HEK293 (cell line): ENCODE measurements around the gene C20orf144.

Source experiments
- EGR2 ChIP-seq: fragments of 450-650 bp; formaldehyde crosslinking; IDR thresholded peaks from 2 replicates; pipeline ENCODE4 v1.5.1; 2016; ENCODE audit warnings: low read depth, missing biosample characterization, missing genetic modification characterization
- GLIS1 ChIP-seq: fragments of 450-650 bp; formaldehyde crosslinking; IDR thresholded peaks from 2 replicates; pipeline ENCODE4 v1.5.1; 2016; ENCODE audit warnings: missing biosample characterization, missing genetic modification characterization
- HOXA7 ChIP-seq: sonication (generic); formaldehyde crosslinking; IDR thresholded peaks from 2 replicates; pipeline ENCODE4 v1.8.1; 2022; ENCODE audit warnings: missing genetic modification reagents, borderline replicate concordance
- IKZF3 ChIP-seq: fragments of 450-650 bp; IDR thresholded peaks from 2 replicates; pipeline ENCODE4 v1.5.0; 2018; ENCODE audit warnings: missing biosample characterization, mild to moderate bottlenecking, missing genetic modification characterization, moderate library complexity
- KLF1 ChIP-seq: fragments of 450-650 bp; formaldehyde crosslinking; IDR thresholded peaks from 2 replicates; pipeline ENCODE4 v1.5.1; 2016; ENCODE audit warnings: missing biosample characterization, missing genetic modification characterization
- KLF17 ChIP-seq: fragments of 450-650 bp; formaldehyde crosslinking; IDR thresholded peaks from 2 replicates; pipeline ENCODE4 v1.5.1; 2016; ENCODE audit warnings: missing biosample characterization, missing genetic modification characterization
- KLF8 ChIP-seq: fragments of 450-650 bp; formaldehyde crosslinking; IDR thresholded peaks from 2 replicates; pipeline ENCODE4 v1.5.1; 2016; ENCODE audit warnings: missing biosample characterization, missing genetic modification characterization
- KLF9 ChIP-seq: fragments of 450-650 bp; formaldehyde crosslinking; IDR thresholded peaks from 2 replicates; pipeline ENCODE4 v1.5.1; 2016; ENCODE audit warnings: missing biosample characterization, missing genetic modification characterization, low read depth
- OSR2 ChIP-seq: fragments of 450-650 bp; formaldehyde crosslinking; IDR thresholded peaks from 2 replicates; pipeline ENCODE4 v1.5.1; 2016; ENCODE audit warnings: missing biosample characterization, missing genetic modification characterization
- PBX3 ChIP-seq: sonication (generic); formaldehyde crosslinking; IDR thresholded peaks from 2 replicates; pipeline ENCODE4 v1.8.1; 2022; ENCODE audit warnings: mild to moderate bottlenecking, moderate library complexity, missing genetic modification reagents
- PRDM10 ChIP-seq: fragments of 450-650 bp; formaldehyde crosslinking; IDR thresholded peaks from 2 replicates; pipeline ENCODE4 v1.5.1; 2016; ENCODE audit warnings: missing biosample characterization, missing genetic modification characterization
- SALL2 ChIP-seq: fragments of 450-650 bp; formaldehyde crosslinking; IDR thresholded peaks from 2 replicates; pipeline ENCODE4 v1.5.0; 2017; ENCODE audit warnings: missing biosample characterization, mild to moderate bottlenecking, missing genetic modification characterization, borderline replicate concordance
- SP3 ChIP-seq: fragments of 450-650 bp; formaldehyde crosslinking; IDR thresholded peaks from 2 replicates; pipeline ENCODE4 v1.5.1; 2016; ENCODE audit warnings: missing biosample characterization, missing genetic modification characterization
- SP7 ChIP-seq: fragments of 450-650 bp; formaldehyde crosslinking; IDR thresholded peaks from 2 replicates; pipeline ENCODE4 v1.5.1; 2016; ENCODE audit warnings: missing biosample characterization, missing genetic modification characterization
- TCF7L2 ChIP-seq: IDR thresholded peaks from 2 replicates; pipeline ENCODE4 v1.6.1; 2011; ENCODE audit warnings: low read depth, mild to moderate bottlenecking, inconsistent platforms, low read length, moderate library complexity, borderline replicate concordance
- ZBTB17 ChIP-seq: fragments of 450-650 bp; formaldehyde crosslinking; IDR thresholded peaks from 2 replicates; pipeline ENCODE4 v1.5.1; 2016; ENCODE audit warnings: missing biosample characterization, missing genetic modification characterization
- ZBTB20 ChIP-seq: fragments of 450-650 bp; formaldehyde crosslinking; IDR thresholded peaks from 2 replicates; pipeline ENCODE4 v1.5.1; 2016; ENCODE audit warnings: missing biosample characterization, missing genetic modification characterization
- ZBTB26 ChIP-seq: fragments of 450-650 bp; formaldehyde crosslinking; optimal IDR thresholded peaks from 2 replicates; pipeline ENCODE3; 2016; ENCODE audit warnings: missing biosample characterization, mild to moderate bottlenecking, missing genetic modification characterization
- ZEB2 ChIP-seq: fragments of 450-650 bp; formaldehyde crosslinking; IDR thresholded peaks from 2 replicates; pipeline ENCODE4 v1.5.1; 2016; ENCODE audit warnings: missing biosample characterization, missing genetic modification characterization
- ZNF121 ChIP-seq: fragments of 450-650 bp; formaldehyde crosslinking; IDR thresholded peaks from 2 replicates; pipeline ENCODE4 v1.5.1; 2016; ENCODE audit warnings: missing biosample characterization, missing genetic modification characterization
- ZNF202 ChIP-seq: fragments of 450-650 bp; formaldehyde crosslinking; IDR thresholded peaks from 2 replicates; pipeline ENCODE4 v1.5.1; 2016; ENCODE audit warnings: missing biosample characterization, missing genetic modification characterization, borderline replicate concordance
- ZNF248 ChIP-seq: fragments of 450-650 bp; formaldehyde crosslinking; IDR thresholded peaks from 2 replicates; pipeline ENCODE4 v1.5.1; 2017; ENCODE audit warnings: missing biosample characterization, missing genetic modification characterization
- ZNF350 ChIP-seq: fragments of 450-650 bp; formaldehyde crosslinking; IDR thresholded peaks from 2 replicates; pipeline ENCODE4 v1.5.0; 2017; ENCODE audit warnings: missing biosample characterization, mild to moderate bottlenecking, missing genetic modification characterization
- ZNF449 ChIP-seq: fragments of 450-650 bp; formaldehyde crosslinking; IDR thresholded peaks from 2 replicates; pipeline ENCODE4 v1.5.1; 2017; ENCODE audit warnings: missing biosample characterization, mild to moderate bottlenecking, missing genetic modification characterization, moderate library complexity
- ZNF513 ChIP-seq: fragments of 450-650 bp; IDR thresholded peaks from 2 replicates; pipeline ENCODE4 v1.5.1; 2018; ENCODE audit warnings: missing biosample characterization, missing genetic modification characterization
- ZNF561 ChIP-seq: fragments of 450-650 bp; IDR thresholded peaks from 2 replicates; pipeline ENCODE4 v1.5.1; 2018; ENCODE audit warnings: missing biosample characterization, missing genetic modification characterization, borderline replicate concordance
- ZNF626 ChIP-seq: fragments of 450-650 bp; sonication (Bioruptor Pico); formaldehyde crosslinking; IDR thresholded peaks from 2 replicates; pipeline ENCODE4 v1.5.1; 2018; ENCODE audit warnings: missing biosample characterization, missing genetic modification characterization, inconsistent platforms
- ZNF707 ChIP-seq: fragments of 450-650 bp; formaldehyde crosslinking; IDR thresholded peaks from 2 replicates; pipeline ENCODE4 v1.5.1; 2016; ENCODE audit warnings: missing biosample characterization, missing genetic modification characterization
- ZNF776 ChIP-seq: fragments of 450-650 bp; formaldehyde crosslinking; IDR thresholded peaks from 2 replicates; pipeline ENCODE4 v1.5.0; 2017; ENCODE audit warnings: missing biosample characterization, missing genetic modification characterization, borderline replicate concordance
- ZSCAN16 ChIP-seq: fragments of 450-650 bp; formaldehyde crosslinking; IDR thresholded peaks from 2 replicates; pipeline ENCODE4 v1.5.1; 2016; ENCODE audit warnings: missing biosample characterization, missing genetic modification characterization

Gene C20orf144

GRCh38 chr20:33685328-33686099 is 23.4 kb downstream of the C20orf144 start (continued):
- TF ChIP-seq PRDM10 (tag by site-specific recombination) = no peak
- no peak for TF ChIP-seq ZNF202 (tag by site-specific recombination)
- no peak for TF ChIP-seq OSR2 (tag by site-specific recombination)
- TF ChIP-seq ZNF350 (tag by site-specific recombination) = no peak
- peak; percentile 51 for TF ChIP-seq SP3
- TF ChIP-seq TCF7L2 = no peak
- no peak for TF ChIP-seq ZNF626 (tag by site-specific recombination)
- peak; percentile 88 for TF ChIP-seq KLF17
- TF ChIP-seq ZNF776 (tag by site-specific recombination) = no peak
- 0 out of 2 replicates have a peak, but pooled peaks have one; percentile 25 for TF ChIP-seq SP7
- peak; percentile 33; the same call in 1 of the 2 replicates for TF ChIP-seq KLF1
- 0 out of 2 replicates have a peak, but pooled peaks have one; percentile 15 for TF ChIP-seq EGR2 (tag by site-specific recombination)
- TF ChIP-seq ZEB2 = no peak
- peak; percentile 33 for TF ChIP-seq ZBTB26 (tag by site-specific recombination)
- no peak for TF ChIP-seq ZBTB17
- TF ChIP-seq ZNF449 (tag by site-specific recombination) = peak; percentile 56; the same call in 1 of the 2 replicates
- TF ChIP-seq ZNF513 (tag by site-specific recombination) = no peak
- TF ChIP-seq PBX3 = 0 out of 2 replicates have a peak, but pooled peaks have one; percentile 55
- TF ChIP-seq ZBTB20 (tag by site-specific recombination) = no peak
- no peak for TF ChIP-seq ZNF561 (tag by site-specific recombination)
- no peak for TF ChIP-seq ZNF707 (tag by site-specific recombination)
- no peak for TF ChIP-seq IKZF3 (tag by site-specific recombination)
- 0 out of 2 replicates have a peak, but pooled peaks have one; percentile 12 for TF ChIP-seq ZNF121 (tag by site-specific recombination)
- peak; percentile 40; the same call in 1 of the 2 replicates for TF ChIP-seq KLF8 (tag by site-specific recombination)
- no peak for TF ChIP-seq HOXA7 (CRISPR knock-in tag)
- no peak for TF ChIP-seq ZNF248
- no peak for TF ChIP-seq SALL2 (tag by site-specific recombination)
- peak; percentile 49 for TF ChIP-seq KLF9 (tag by site-specific recombination)
- no peak for TF ChIP-seq ZSCAN16 (tag by site-specific recombination)
- TF ChIP-seq GLIS1 (tag by site-specific recombination) = no peak; the same call in none of the 2 replicates
